HG03108 (cell line): Measurements from ENCODE around the gene PLAC1.

Experiments used
- ATAC-seq: cut with Tn5 transposase; IDR thresholded peaks from one replicate; pipeline ENCODE4 v1.9.1; 2021; ENCODE audit warnings: moderate library complexity; ENCODE audit not compliant: unreplicated experiment

Gene PLAC1

GRCh38 chrX:134632355-134632754 is 25.9 kb downstream of the PLAC1 start:
- no peak for ATAC-seq

- ATAC-seq, result no peak
Observed at GRCh38 chrX:134631426-134632346, 26.6 kb downstream of the PLAC1 start.

GRCh38 chrX:134628663-134629062 is 29.6 kb downstream of the PLAC1 start:
- ATAC-seq, result no peak

GRCh38 chrX:134626434-134626833 is 31.8 kb downstream of the PLAC1 start:
- ATAC-seq, result no peak

- ATAC-seq, result no peak
Observed at GRCh38 chrX:134625315-134625718, 33.0 kb downstream of the PLAC1 start.

- no peak for ATAC-seq
Observed at GRCh38 chrX:134624046-134624430, 34.2 kb downstream of the PLAC1 start.

- no peak for ATAC-seq
Observed at GRCh38 chrX:134623293-134624045, 34.8 kb downstream of the PLAC1 start.

GRCh38 chrX:134622813-134623185 is 35.5 kb downstream of the PLAC1 start:
- ATAC-seq, result no peak

- peak; percentile 84 for ATAC-seq
Observed at GRCh38 chrX:134622056-134622812, 36.0 kb downstream of the PLAC1 start.

GRCh38 chrX:134619838-134620237 is 38.4 kb downstream of the PLAC1 start:
- no peak for ATAC-seq

GRCh38 chrX:134613396-134613795 is 44.9 kb downstream of the PLAC1 start:
- ATAC-seq, result no peak

- ATAC-seq, result no peak
Observed at GRCh38 chrX:134608153-134608552, 50.1 kb downstream of the PLAC1 start.

- no peak for ATAC-seq
Observed at GRCh38 chrX:134607523-134607922, 50.7 kb downstream of the PLAC1 start.

- no peak for ATAC-seq
Observed at GRCh38 chrX:134604701-134605311, 53.5 kb downstream of the PLAC1 start.

GRCh38 chrX:134603806-134604700 is 54.2 kb downstream of the PLAC1 start:
- ATAC-seq, result no peak

- ATAC-seq, result no peak
Observed at GRCh38 chrX:134602410-134602809, 55.9 kb downstream of the PLAC1 start.

GRCh38 chrX:134601240-134601765 is 57.0 kb downstream of the PLAC1 start:
- no peak for ATAC-seq

- ATAC-seq, result no peak
Observed at GRCh38 chrX:134600714-134601113, 57.6 kb downstream of the PLAC1 start.

- ATAC-seq, result no peak
Observed at GRCh38 chrX:134599184-134599914, 58.9 kb downstream of the PLAC1 start.
